SK-N-SH (cell line): Measurements from ENCODE around the gene FAM20C. TPM values are rescaled to one million over a fixed set of nuclear protein-coding genes. Genes with fewer than 3 reads are reported as not detected.

Source experiments
- CTCF ChIA-PET: fragments of 300-600, 350-600 bp; formaldehyde crosslinking; extraction: SDS; loops from one replicate; lab custom pipeline; 2021; lab: Yijun Ruan, JAX
- POLR2A ChIA-PET: fragments of 350-600 bp; sonication (Branson Sonifier 250); formaldehyde crosslinking; extraction: SDS; loops from one replicate; lab custom pipeline; 2020; ENCODE audit warnings: antibody characterized with exemption, inconsistent platforms; lab: Yijun Ruan, JAX
- DNase-seq: peaks from one replicate; pipeline ENCODE4 v3.0.0; 2012
- H2AFZ ChIP-seq: fragments of 200-600 bp; sonication (generic); 2 replicates; pipeline ENCODE4 v1.8.1; 2016; ENCODE audit warnings: antibody characterized with exemption, mild to moderate bottlenecking, low read depth
- H3F3A ChIP-seq: fragments of 200-600 bp; sonication (generic); replicated peaks from 2 replicates; pipeline ENCODE3; 2016; ENCODE audit warnings: antibody characterized with exemption, mild to moderate bottlenecking; ENCODE audit not compliant: insufficient read depth
- H3K27ac ChIP-seq, 2 experiments: fragments of 200-500 bp in 1 of 2; fragments of 200-600 bp in 1 of 2; sonication (Bioruptor generic) in 1 of 2; sonication (generic), shearing (Covaris generic) in 1 of 2; 2 replicates each; pipeline versions ENCODE4 v1.5.1 to v1.6.1; 2014 to 2016; ENCODE audit warnings: low read depth in 2 of 2, inconsistent platforms in 1 of 2, low read length in 1 of 2, mild to moderate bottlenecking in 1 of 2, mixed read lengths in 1 of 2
- H3K27me3 ChIP-seq: fragments of 200-600 bp; sonication (generic), shearing (Covaris generic); 2 replicates; pipeline ENCODE4 v1.6.1; 2016; ENCODE audit warnings: mixed run types; ENCODE audit not compliant: insufficient read depth
- H3K36me3 ChIP-seq, 2 experiments: fragments of 200-500 bp in 1 of 2; fragments of 200-600 bp in 1 of 2; sonication (Bioruptor generic) in 1 of 2; sonication (generic) in 1 of 2; replicated peaks in 1 of 2; 2 replicates each; pipeline versions ENCODE3 to v1.5.1; 2014 to 2016; ENCODE audit warnings: low read length in 1 of 2, mild to moderate bottlenecking in 1 of 2; ENCODE audit not compliant: insufficient read depth in 2 of 2, control insufficient read depth in 1 of 2
- H3K4me1 ChIP-seq, 2 experiments: fragments of 200-500 bp in 1 of 2; fragments of 200-600 bp in 1 of 2; sonication (Bioruptor generic) in 1 of 2; sonication (generic), shearing (Covaris generic) in 1 of 2; 2 replicates each; pipeline versions ENCODE4 v1.5.1 to v1.6.1; 2014 to 2016; ENCODE audit warnings: low read depth in 1 of 2, low read length in 1 of 2, mixed run types in 1 of 2; ENCODE audit not compliant: insufficient read depth in 2 of 2, control insufficient read depth in 1 of 2
- H3K4me2 ChIP-seq: fragments of 200-600 bp; sonication (generic), shearing (Covaris generic); 2 replicates; pipeline ENCODE4 v1.6.1; 2017; ENCODE audit warnings: mixed run types
- H3K4me3 ChIP-seq, 2 experiments: fragments of 200-500 bp in 1 of 2; fragments of 200-600 bp in 1 of 2; sonication (Bioruptor generic) in 1 of 2; sonication (generic), shearing (Covaris generic) in 1 of 2; 2 replicates each; pipeline versions ENCODE4 v1.5.1 to v1.8.1; 2014 to 2016; ENCODE audit warnings: low read depth in 2 of 2, inconsistent platforms in 1 of 2, low read length in 1 of 2, mild to moderate bottlenecking in 1 of 2, mixed read lengths in 1 of 2, moderate library complexity in 1 of 2
- H3K79me2 ChIP-seq: fragments of 200-600 bp; sonication (generic); 2 replicates; pipeline ENCODE4 v1.8.1; 2017; ENCODE audit warnings: mild to moderate bottlenecking; ENCODE audit not compliant: insufficient read depth
- H3K9ac ChIP-seq: fragments of 200-600 bp; sonication (generic); 2 replicates; pipeline ENCODE4 v1.6.1; 2017; ENCODE audit warnings: mixed run types
- H3K9me2 ChIP-seq: fragments of 200-600 bp; sonication (generic); 2 replicates; pipeline ENCODE4 v1.6.1; 2017; ENCODE audit warnings: mixed run types
- H3K9me3 ChIP-seq: fragments of 200-600 bp; sonication (generic); 2 replicates; pipeline ENCODE4 v1.6.1; 2017; ENCODE audit warnings: mixed run types, mild to moderate bottlenecking, moderate library complexity
- H4K20me1 ChIP-seq: fragments of 200-600 bp; sonication (generic); 2 replicates; pipeline ENCODE4 v1.6.1; 2017; ENCODE audit warnings: mild to moderate bottlenecking, mixed run types; ENCODE audit not compliant: insufficient read depth
- ELF1 ChIP-seq: IDR thresholded peaks from 2 replicates; pipeline ENCODE4 v1.4.0; 2012
- EP300 ChIP-seq, 2 experiments: IDR thresholded peaks; 2 replicates each; pipeline versions ENCODE4 v1.4.0 to v1.6.1; 2012; ENCODE audit warnings: borderline replicate concordance in 1 of 2, low read depth in 1 of 2, low read length in 1 of 2
- EZH2phosphoT487 ChIP-seq: fragments of 200-600 bp; sonication (generic); IDR thresholded peaks from 2 replicates; pipeline ENCODE4 v1.6.1; 2017; ENCODE audit warnings: low read depth, mixed run types, mild to moderate bottlenecking, antibody characterized with exemption, moderate library complexity, borderline replicate concordance
- FOXM1 ChIP-seq: IDR thresholded peaks from 2 replicates; pipeline ENCODE4 v1.4.0; 2012; ENCODE audit warnings: low read depth, mild to moderate bottlenecking
- GATA2 ChIP-seq: sonication (generic); formaldehyde crosslinking; IDR thresholded peaks from 2 replicates; pipeline ENCODE4 v1.5.0; 2020; ENCODE audit warnings: mild to moderate bottlenecking, missing genetic modification reagents
- JUND ChIP-seq: IDR thresholded peaks from 2 replicates; pipeline ENCODE4 v1.4.0; 2012
- MAX ChIP-seq: IDR thresholded peaks from 2 replicates; pipeline ENCODE4 v1.4.0; 2012; ENCODE audit warnings: low read depth
- MXI1 ChIP-seq: IDR thresholded peaks from 2 replicates; pipeline ENCODE4 v1.6.1; 2012; ENCODE audit warnings: mild to moderate bottlenecking, low read depth, low read length, improper control_type of control experiment
- RAD21 ChIP-seq: IDR thresholded peaks from 2 replicates; pipeline ENCODE4 v1.6.1; 2012; ENCODE audit warnings: mild to moderate bottlenecking, low read length
- RCOR1 ChIP-seq: fragments of 150-350 bp; IDR thresholded peaks from 2 replicates; pipeline ENCODE4 v1.6.1; 2017; ENCODE audit warnings: antibody characterized with exemption, low read length
- REST ChIP-seq: IDR thresholded peaks from 2 replicates; pipeline ENCODE4 v1.6.1; 2012; ENCODE audit warnings: mild to moderate bottlenecking, low read depth, low read length, moderate library complexity
- RFX5 ChIP-seq: IDR thresholded peaks from 2 replicates; pipeline ENCODE4 v1.6.1; 2012; ENCODE audit warnings: mild to moderate bottlenecking, improper control_type of control experiment, low read length
- SIN3A ChIP-seq: IDR thresholded peaks from 2 replicates; pipeline ENCODE4 v1.6.1; 2012; ENCODE audit warnings: low read depth, mild to moderate bottlenecking, low read length, moderate library complexity, borderline replicate concordance
- SMC3 ChIP-seq: IDR thresholded peaks from 2 replicates; pipeline ENCODE4 v1.6.1; 2012; ENCODE audit warnings: low read depth, low read length, improper control_type of control experiment
- TEAD4 ChIP-seq: IDR thresholded peaks from 2 replicates; pipeline ENCODE4 v1.4.0; 2012; ENCODE audit warnings: mild to moderate bottlenecking, borderline replicate concordance; ENCODE audit not compliant: insufficient read depth
- USF2 ChIP-seq: fragments of 150-350 bp; IDR thresholded peaks from 2 replicates; pipeline ENCODE4 v1.6.1; 2017; ENCODE audit warnings: antibody characterized with exemption, low read length, low read depth, borderline replicate concordance
- YY1 ChIP-seq: IDR thresholded peaks from 2 replicates; pipeline ENCODE4 v1.4.0; 2012; ENCODE audit warnings: low read depth, mild to moderate bottlenecking
- ZBTB33 ChIP-seq: IDR thresholded peaks from 2 replicates; pipeline ENCODE4 v1.4.0; 2012; ENCODE audit warnings: low read depth, borderline replicate concordance
- WGBS: methylation state at CpG from one replicate; pipeline ENCODE4 v1.1.6; 2017; ENCODE audit warnings: low lambda C conversion rate; 5-methylcytosine and 5-hydroxymethylcytosine counted together
- polyA plus RNA-seq, 3 experiments: library from polyadenylated mRNA; depleted of rRNA; stranded (reverse); fragments of >200 nt; gene quantifications; 2 replicates each; pipeline ENCODE4 v1.2.3, GENCODE V29; 2012

The FAM20C gene
- polyA plus RNA-seq, 1 of the 3 experiments (the other 2 are of a cell fraction) = 12.7 TPM

DNA sequence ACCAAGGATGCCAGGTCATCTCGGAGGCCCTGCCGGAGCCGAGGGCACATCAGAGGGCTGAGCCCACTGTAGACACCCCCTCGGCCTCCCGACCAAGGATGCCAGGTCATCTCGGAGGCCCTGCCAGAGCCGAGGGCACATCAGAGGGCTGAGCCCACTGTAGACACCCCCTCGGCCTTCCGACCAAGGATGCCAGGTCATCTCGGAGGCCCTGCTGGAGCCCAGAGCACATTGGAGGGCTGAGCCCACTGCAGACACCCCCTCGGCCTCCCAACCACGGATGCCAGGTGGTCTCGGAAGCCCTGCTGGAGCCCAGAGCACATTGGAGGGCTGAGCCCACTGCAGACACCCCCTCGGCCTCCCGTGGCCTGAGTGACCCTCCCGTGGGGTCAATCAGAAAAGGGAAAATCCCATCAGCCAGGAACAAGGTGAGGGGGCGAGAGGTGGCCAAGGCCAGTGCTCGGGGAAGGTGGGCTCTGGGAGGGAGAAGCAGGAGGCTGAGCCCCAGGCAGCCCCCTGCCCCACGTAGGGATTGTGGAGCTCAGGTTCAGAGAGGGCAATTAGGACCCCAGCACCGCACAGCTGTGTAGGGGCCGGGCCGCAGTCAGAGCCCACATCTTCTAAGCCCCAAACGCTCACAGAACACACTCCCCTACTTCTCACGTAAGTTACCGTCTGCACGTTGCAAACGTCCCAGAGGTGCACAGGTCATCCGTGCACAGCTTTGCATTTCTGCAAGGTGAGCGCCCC is 60.0 kb downstream of the FAM20C start:
- H3K4me2 ChIP-seq = no peak overlapping the region
- no peaks in the 10 kb centered on the region for H4K20me1 ChIP-seq
- H3K27me3 ChIP-seq = no peaks in the 10 kb centered on the region
- peaks cover 0 to 10% of the 10 kb centered on the region in 2 experiments; a peak in 2 of 4 replicates for H3K4me1 ChIP-seq
- no peaks in the 10 kb centered on the region for H3K9me2 ChIP-seq
- H3K79me2 ChIP-seq = no peaks in the 10 kb centered on the region
- H3K4me3 ChIP-seq = no peak overlapping the region
- H2AFZ ChIP-seq = no peak overlapping the region
- no peaks in the 10 kb centered on the region for H3F3A ChIP-seq
- no peak for DNase-seq
- no peak overlapping the region for H3K27ac ChIP-seq
- TF ChIP-seq REST (no peak), RCOR1 (no peak), RAD21 (no peak), TEAD4 (no peak), ELF1 (no peak), RFX5 (no peak), EZH2phosphoT487 (no peak), MAX (no peak)
- no peaks in the 10 kb centered on the region for H3K9me3 ChIP-seq
- H3K9ac ChIP-seq = no peak overlapping the region
- WGBS = 65% methylated on average over 22 of the region's 29 CpGs
- ChIA-PET CTCF (no interaction called here), POLR2A (no interaction called here)
- H3K36me3 ChIP-seq = no peaks in the 10 kb centered on the region

DNA sequence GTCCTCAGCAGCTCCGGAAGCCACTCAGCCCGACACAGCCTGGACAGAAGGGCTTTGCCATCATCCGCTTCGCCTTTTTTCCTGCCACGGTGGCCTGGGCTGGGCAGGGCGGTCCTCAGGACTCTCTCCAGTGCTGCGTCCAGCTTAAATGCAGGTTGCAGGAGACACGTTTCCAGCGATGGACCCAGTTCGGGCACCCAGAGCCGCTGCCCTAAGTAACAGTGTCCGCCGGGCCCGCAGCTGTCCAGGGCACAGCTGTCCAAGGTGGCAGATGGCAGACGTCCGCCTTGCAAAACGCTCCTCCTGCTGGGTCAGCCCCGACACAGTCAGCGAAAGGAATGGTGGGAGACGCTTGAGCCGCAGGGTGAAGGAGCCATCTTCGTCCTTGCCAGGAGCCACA is 60.6 kb downstream of the FAM20C start:
- ChIA-PET CTCF (no interaction called here), POLR2A (no interaction called here)
- WGBS = 90% methylated on average over 21 of the region's 22 CpGs
- H3F3A ChIP-seq = no peaks in the 10 kb centered on the region
- no peak overlapping the region for H3K4me2 ChIP-seq
- DNase-seq = no peak
- no peaks in the 10 kb centered on the region for H3K36me3 ChIP-seq
- H3K9me3 ChIP-seq = no peaks in the 10 kb centered on the region
- H3K9ac ChIP-seq = no peak overlapping the region
- no peaks in the 10 kb centered on the region for H3K79me2 ChIP-seq
- H3K27me3 ChIP-seq = no peaks in the 10 kb centered on the region
- H3K4me1 ChIP-seq = peaks cover 0 to 10% of the 10 kb centered on the region in 2 experiments; a peak in 2 of 4 replicates
- H2AFZ ChIP-seq = no peak overlapping the region
- H3K4me3 ChIP-seq = no peak overlapping the region
- H3K27ac ChIP-seq = no peak overlapping the region
- TF ChIP-seq FOXM1 = no peak
- TF ChIP-seq GATA2 (CRISPR knock-in tag) = no peak
- no peak for TF ChIP-seq SIN3A
- no peak for TF ChIP-seq ELF1
- TF ChIP-seq JUND = no peak
- TF ChIP-seq EZH2phosphoT487 = no peak
- TF ChIP-seq SMC3 = no peak
- no peak for TF ChIP-seq ZBTB33
- TF ChIP-seq MXI1 = no peak
- no peak for TF ChIP-seq EP300 (IDR thresholded peaks at IDR 0.05; ENCODE audit: borderline replicate concordance in 1 of 2, low read depth in 1 of 2, low read length in 1 of 2)
- no peak for TF ChIP-seq YY1
- TF ChIP-seq USF2 = no peak
- H3K9me2 ChIP-seq = no peaks in the 10 kb centered on the region
- H4K20me1 ChIP-seq = no peaks in the 10 kb centered on the region
